ENCODE results near the gene GLB1L2. TPM values are rescaled to one million over a fixed set of nuclear protein-coding genes. Genes with fewer than 3 reads are reported as not detected.

GLB1L2 gene
- total RNA-seq, 1 donor from 2014 or later = 11.9 TPM

- no peak for TF ChIP-seq CTCF (IDR thresholded peaks at IDR 0.05; ENCODE audit: unreplicated experiment)
- no peak overlapping the region for H3K4me3 Mint-ChIP-seq (ENCODE audit: low read depth)
- no peak overlapping the region for H3K27ac Mint-ChIP-seq
- peaks cover 46% of the 10 kb centered on the region for H3K27me3 Mint-ChIP-seq
- peaks cover 6% of the 10 kb centered on the region for H3K4me1 Mint-ChIP-seq (ENCODE audit: low read depth)
- H3K9me3 Mint-ChIP-seq (ENCODE audit: low read depth) = no peaks in the 10 kb centered on the region
- DNase-seq (ENCODE audit: low spot score, unreplicated experiment) = no peak
- no peaks in the 10 kb centered on the region for H3K36me3 Mint-ChIP-seq (ENCODE audit: insufficient read depth)
Observed at GRCh38 chr11:134334796-134335571, 3.2 kb downstream of the GLB1L2 start.

GRCh38 chr11:134337051-134337450, 5.3 kb downstream of the GLB1L2 start:
- no peak for DNase-seq (ENCODE audit: low spot score, unreplicated experiment)
- TF ChIP-seq CTCF (IDR thresholded peaks at IDR 0.05; ENCODE audit: unreplicated experiment) = no peak
- no peak overlapping the region for H3K4me3 Mint-ChIP-seq (ENCODE audit: low read depth)

GRCh38 chr11:134338068-134338467, 6.3 kb downstream of the GLB1L2 start:
- Mint-ChIP-seq H3K4me3 (ENCODE audit: low read depth) (no peak overlapping the region), H3K27me3 (peaks cover 24% of the 10 kb centered on the region), H3K36me3 (ENCODE audit: insufficient read depth) (no peaks in the 10 kb centered on the region), H3K4me1 (ENCODE audit: low read depth) (no peaks in the 10 kb centered on the region), H3K27ac (no peak overlapping the region), H3K9me3 (ENCODE audit: low read depth) (no peaks in the 10 kb centered on the region)
- TF ChIP-seq CTCF (IDR thresholded peaks at IDR 0.05; ENCODE audit: unreplicated experiment) = no peak
- DNase-seq (ENCODE audit: low spot score, unreplicated experiment) = no peak

More at GRCh38 chr11:134337051-134337450, 5.3 kb downstream of the GLB1L2 start:
- Mint-ChIP-seq H3K9me3 (ENCODE audit: low read depth) (no peaks in the 10 kb centered on the region), H3K36me3 (ENCODE audit: insufficient read depth) (no peaks in the 10 kb centered on the region), H3K27me3 (peaks cover 30% of the 10 kb centered on the region), H3K4me1 (ENCODE audit: low read depth) (no peaks in the 10 kb centered on the region), H3K27ac (no peak overlapping the region)

GRCh38 chr11:134338654-134339053, 6.9 kb downstream of the GLB1L2 start:
- no peaks in the 10 kb centered on the region for H3K36me3 Mint-ChIP-seq (ENCODE audit: insufficient read depth)
- H3K27ac Mint-ChIP-seq = no peak overlapping the region
- DNase-seq (ENCODE audit: low spot score, unreplicated experiment) = no peak
- no peak overlapping the region for H3K4me3 Mint-ChIP-seq (ENCODE audit: low read depth)
- H3K9me3 Mint-ChIP-seq (ENCODE audit: low read depth) = no peaks in the 10 kb centered on the region
- H3K4me1 Mint-ChIP-seq (ENCODE audit: low read depth) = no peaks in the 10 kb centered on the region
- TF ChIP-seq CTCF (IDR thresholded peaks at IDR 0.05; ENCODE audit: unreplicated experiment) = no peak
- H3K27me3 Mint-ChIP-seq = peaks cover 19% of the 10 kb centered on the region

DNA sequence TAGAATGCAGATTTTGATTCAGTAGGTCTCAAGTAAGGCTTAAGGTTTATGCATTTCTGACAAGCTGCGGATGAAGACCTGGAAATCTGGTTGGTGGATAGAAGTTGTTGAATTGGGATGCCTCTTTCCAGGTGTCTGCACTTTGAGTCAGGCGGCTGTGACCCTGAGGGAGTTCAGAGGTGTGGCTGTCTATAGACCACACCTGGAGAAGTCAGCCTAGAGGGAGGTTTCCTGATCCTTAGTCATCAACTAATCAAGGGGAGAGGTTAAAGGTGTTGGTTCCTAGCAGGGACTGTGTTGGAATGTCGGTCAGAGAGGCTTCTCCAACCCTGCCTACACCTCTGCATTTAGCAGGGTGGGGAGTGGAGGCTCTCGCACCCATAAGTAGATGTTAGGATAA, 8.0 kb downstream of the GLB1L2 start:
- H3K27ac Mint-ChIP-seq = no peak overlapping the region
- H3K36me3 Mint-ChIP-seq (ENCODE audit: insufficient read depth) = no peaks in the 10 kb centered on the region
- TF ChIP-seq CTCF (IDR thresholded peaks at IDR 0.05; ENCODE audit: unreplicated experiment) = no peak
- no peak overlapping the region for H3K4me3 Mint-ChIP-seq (ENCODE audit: low read depth)
- no peak for DNase-seq (ENCODE audit: low spot score, unreplicated experiment)
- H3K4me1 Mint-ChIP-seq (ENCODE audit: low read depth) = no peaks in the 10 kb centered on the region
- H3K9me3 Mint-ChIP-seq (ENCODE audit: low read depth) = no peaks in the 10 kb centered on the region
- peaks cover 11% of the 10 kb centered on the region for H3K27me3 Mint-ChIP-seq

All from progenitor cell of endocrine pancreas (in vitro differentiated cells).